Esophagus (tissue), 2 donors: ENCODE results near the gene BCAN. TPM values are rescaled to one million over a fixed set of nuclear protein-coding genes. Genes with fewer than 3 reads are reported as not detected.

ENCODE experiments used
- H3K27ac ChIP-seq, 2 donors: one replicate each; pipeline ENCODE4 v1.5.1; 2013; ENCODE audit warnings: low read depth in 2 of 2, mild to moderate bottlenecking in 2 of 2, inconsistent platforms in 1 of 2, low read length in 1 of 2, moderate library complexity in 1 of 2
- H3K27me3 ChIP-seq, 2 donors: one replicate each; pipeline ENCODE4 v1.6.1; 2013; ENCODE audit warnings: low read length in 2 of 2, control low read depth in 1 of 2, mild to moderate bottlenecking in 1 of 2; ENCODE audit not compliant: insufficient read depth in 2 of 2, control insufficient read depth in 1 of 2
- H3K36me3 ChIP-seq, 2 donors: one replicate each; pipeline ENCODE4 v1.6.1; 2013; ENCODE audit warnings: low read length in 1 of 2; ENCODE audit not compliant: control insufficient read depth in 2 of 2, insufficient read depth in 2 of 2
- H3K4me1 ChIP-seq, 2 donors: one replicate each; pipeline ENCODE4 v1.6.1; 2013; ENCODE audit warnings: low read length in 1 of 2; ENCODE audit not compliant: control insufficient read depth in 2 of 2, insufficient read depth in 2 of 2
- H3K4me3 ChIP-seq, 2 donors: one replicate each; pipeline ENCODE4 v1.5.1; 2013; ENCODE audit warnings: low read length in 2 of 2, mild to moderate bottlenecking in 2 of 2, low read depth in 1 of 2, moderate library complexity in 1 of 2
- H3K9me3 ChIP-seq, 2 donors: one replicate each; pipeline ENCODE4 v1.6.1; 2013; ENCODE audit warnings: mild to moderate bottlenecking in 2 of 2, low read depth in 1 of 2, low read length in 1 of 2, moderate library complexity in 1 of 2; ENCODE audit not compliant: control insufficient read depth in 2 of 2, insufficient read depth in 1 of 2
- WGBS, 2 donors: extraction: QIAGEN DNeasy Blood & Tissue Kit; methylation state at CpG; one replicate each; pipeline ENCODE4 v1.1.7; 2013; 5-methylcytosine and 5-hydroxymethylcytosine counted together
- polyA plus RNA-seq, 2 donors: library from polyadenylated mRNA; stranded (reverse); fragments of 200-250 nt; gene quantifications; one replicate each; pipeline ENCODE4 v1.2.3, GENCODE V29; 2013
- donor health status: healthy with polysubstance abuse.
- donor health status: Bipolar disorder and iron deficiency.

Gene BCAN
- polyA plus RNA-seq, 2 donors: 0.01 to 0.04 TPM

DNA sequence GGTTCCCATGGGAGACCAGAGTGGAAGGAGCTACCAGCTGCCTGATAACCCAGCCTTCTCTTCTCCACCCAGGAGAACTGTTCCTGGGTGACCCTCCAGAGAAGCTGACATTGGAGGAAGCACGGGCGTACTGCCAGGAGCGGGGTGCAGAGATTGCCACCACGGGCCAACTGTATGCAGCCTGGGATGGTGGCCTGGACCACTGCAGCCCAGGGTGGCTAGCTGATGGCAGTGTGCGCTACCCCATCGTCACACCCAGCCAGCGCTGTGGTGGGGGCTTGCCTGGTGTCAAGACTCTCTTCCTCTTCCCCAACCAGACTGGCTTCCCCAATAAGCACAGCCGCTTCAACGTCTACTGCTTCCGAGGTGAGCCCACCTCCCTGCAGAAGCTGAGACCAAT is 6.6 kb downstream of the BCAN start:
- Histone ChIP-seq H3K27ac (no peak overlapping the region), H3K9me3 (peaks cover 0 to 3% of the 10 kb centered on the region in 2 donors), H3K36me3 (no peaks in the 10 kb centered on the region), H3K4me1 (no peaks in the 10 kb centered on the region), H3K4me3 (no peak overlapping the region), H3K27me3 (peaks cover 0 to 13% of the 10 kb centered on the region in 2 donors)
- 80 to 89% methylated on average over 9 to 10 of the region's 10 CpGs for WGBS, 2 donors

DNA sequence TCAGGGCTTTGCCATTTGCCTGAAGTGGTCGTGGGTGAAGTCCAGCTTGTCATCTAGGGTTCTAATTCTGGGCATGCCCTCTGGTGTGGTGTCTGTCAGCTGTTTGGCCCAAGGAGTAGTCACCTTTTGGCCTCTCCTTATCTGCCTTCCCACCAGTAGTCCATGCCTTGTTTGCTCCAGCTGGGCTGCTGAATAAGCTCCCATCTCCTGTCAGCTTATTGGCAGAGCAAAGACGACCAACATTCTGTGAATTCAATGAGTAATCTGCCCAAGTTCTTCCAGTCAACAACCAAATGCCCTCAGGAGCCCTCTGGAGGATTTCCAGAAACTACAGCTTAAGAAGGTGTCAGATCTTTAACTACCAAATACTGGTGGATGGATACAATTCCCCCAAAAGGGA is 7.0 kb downstream of the BCAN start:
- Histone ChIP-seq H3K9me3 (peaks cover 0 to 3% of the 10 kb centered on the region in 2 donors), H3K27me3 (peaks cover 0 to 13% of the 10 kb centered on the region in 2 donors), H3K4me1 (no peaks in the 10 kb centered on the region), H3K36me3 (no peaks in the 10 kb centered on the region), H3K27ac (no peak overlapping the region), H3K4me3 (no peak overlapping the region)
- 7 to 15% methylated on average over 2 of the region's 2 CpGs for WGBS, 2 donors

DNA sequence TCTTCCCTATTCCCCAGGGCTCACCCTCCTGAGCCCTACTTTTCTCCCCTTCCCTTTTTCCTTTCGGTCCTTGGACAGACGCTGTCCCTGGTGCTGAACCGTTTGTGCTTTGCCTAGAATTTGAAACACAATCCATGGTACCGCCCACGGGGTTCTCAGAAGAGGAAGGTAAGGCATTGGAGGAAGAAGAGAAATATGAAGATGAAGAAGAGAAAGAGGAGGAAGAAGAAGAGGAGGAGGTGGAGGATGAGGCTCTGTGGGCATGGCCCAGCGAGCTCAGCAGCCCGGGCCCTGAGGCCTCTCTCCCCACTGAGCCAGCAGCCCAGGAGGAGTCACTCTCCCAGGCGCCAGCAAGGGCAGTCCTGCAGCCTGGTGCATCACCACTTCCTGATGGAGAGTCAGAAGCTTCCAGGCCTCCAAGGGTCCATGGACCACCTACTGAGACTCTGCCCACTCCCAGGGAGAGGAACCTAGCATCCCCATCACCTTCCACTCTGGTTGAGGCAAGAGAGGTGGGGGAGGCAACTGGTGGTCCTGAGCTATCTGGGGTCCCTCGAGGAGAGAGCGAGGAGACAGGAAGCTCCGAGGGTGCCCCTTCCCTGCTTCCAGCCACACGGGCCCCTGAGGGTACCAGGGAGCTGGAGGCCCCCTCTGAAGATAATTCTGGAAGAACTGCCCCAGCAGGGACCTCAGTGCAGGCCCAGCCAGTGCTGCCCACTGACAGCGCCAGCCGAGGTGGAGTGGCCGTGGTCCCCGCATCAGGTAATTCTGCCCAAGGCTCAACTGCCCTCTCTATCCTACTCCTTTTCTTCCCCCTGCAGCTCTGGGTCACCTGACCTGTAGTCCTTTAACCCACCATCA is 10.4 kb downstream of the BCAN start:
- Histone ChIP-seq H3K27ac (no peak overlapping the region), H3K9me3 (peaks cover 0 to 3% of the 10 kb centered on the region in 2 donors), H3K36me3 (no peaks in the 10 kb centered on the region), H3K4me3 (no peak overlapping the region), H3K4me1 (peaks cover 0 to 9% of the 10 kb centered on the region in 2 donors), H3K27me3 (peaks cover 0 to 17% of the 10 kb centered on the region in 2 donors)
- WGBS, 2 donors: 47 to 50% methylated on average over 16 of the region's 16 CpGs

DNA sequence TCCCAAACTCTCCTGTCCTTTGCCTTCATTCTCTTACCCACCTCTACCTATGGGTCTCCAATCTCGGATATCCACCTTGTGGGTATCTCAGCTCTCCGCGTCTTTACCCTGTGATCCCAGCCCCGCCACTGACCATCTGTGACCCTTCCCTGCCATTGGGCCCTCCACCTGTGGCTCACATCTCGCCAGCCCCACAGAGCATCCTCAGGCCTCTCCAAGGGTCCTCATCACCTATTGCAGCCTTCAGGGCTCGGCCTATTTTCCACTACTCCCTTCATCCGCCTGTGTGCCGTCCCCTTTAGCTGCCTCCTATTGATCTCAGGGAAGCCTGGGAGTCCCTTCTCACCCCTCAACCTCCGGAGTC is 11.1 kb downstream of the BCAN start:
- no peak overlapping the region for H3K27ac ChIP-seq
- peaks cover 0 to 3% of the 10 kb centered on the region in 2 donors for H3K9me3 ChIP-seq
- WGBS, 2 donors: 82% methylated on average over 9 of the region's 9 CpGs
- peaks cover 0 to 13% of the 10 kb centered on the region in 2 donors for H3K27me3 ChIP-seq
- H3K4me3 ChIP-seq: no peak overlapping the region
- H3K4me1 ChIP-seq: peaks cover 0 to 12% of the 10 kb centered on the region in 2 donors
- H3K36me3 ChIP-seq: no peaks in the 10 kb centered on the region

DNA sequence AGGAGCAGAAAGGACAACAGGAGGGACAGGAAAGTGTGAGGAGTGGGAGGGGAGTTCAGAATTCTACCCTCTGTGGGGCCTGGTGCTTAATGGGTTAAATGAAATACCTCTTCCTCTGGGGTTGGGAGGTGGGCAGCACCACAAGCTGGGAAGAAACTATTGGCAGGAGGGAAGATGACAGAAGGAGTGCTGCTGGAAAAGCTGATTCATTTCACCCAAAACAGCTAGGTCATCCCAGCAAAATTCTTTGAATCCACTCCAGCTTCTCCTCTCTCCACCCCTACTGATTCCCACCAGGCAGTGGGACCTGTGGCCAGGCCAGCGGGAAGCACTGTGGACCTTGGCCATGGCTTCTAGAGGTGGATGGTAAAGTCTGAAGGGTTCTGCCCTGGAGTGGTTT is 12.8 kb downstream of the BCAN start:
- peaks cover 0 to 13% of the 10 kb centered on the region in 2 donors for H3K27me3 ChIP-seq
- peaks cover 0 to 3% of the 10 kb centered on the region in 2 donors for H3K9me3 ChIP-seq
- H3K4me3 ChIP-seq: no peak overlapping the region
- WGBS, 2 donors: 57 to 67% methylated on average over 1 of the region's 1 CpG
- peaks cover 0 to 17% of the 10 kb centered on the region in 2 donors for H3K4me1 ChIP-seq
- H3K36me3 ChIP-seq: no peaks in the 10 kb centered on the region
- no peak overlapping the region for H3K27ac ChIP-seq

DNA sequence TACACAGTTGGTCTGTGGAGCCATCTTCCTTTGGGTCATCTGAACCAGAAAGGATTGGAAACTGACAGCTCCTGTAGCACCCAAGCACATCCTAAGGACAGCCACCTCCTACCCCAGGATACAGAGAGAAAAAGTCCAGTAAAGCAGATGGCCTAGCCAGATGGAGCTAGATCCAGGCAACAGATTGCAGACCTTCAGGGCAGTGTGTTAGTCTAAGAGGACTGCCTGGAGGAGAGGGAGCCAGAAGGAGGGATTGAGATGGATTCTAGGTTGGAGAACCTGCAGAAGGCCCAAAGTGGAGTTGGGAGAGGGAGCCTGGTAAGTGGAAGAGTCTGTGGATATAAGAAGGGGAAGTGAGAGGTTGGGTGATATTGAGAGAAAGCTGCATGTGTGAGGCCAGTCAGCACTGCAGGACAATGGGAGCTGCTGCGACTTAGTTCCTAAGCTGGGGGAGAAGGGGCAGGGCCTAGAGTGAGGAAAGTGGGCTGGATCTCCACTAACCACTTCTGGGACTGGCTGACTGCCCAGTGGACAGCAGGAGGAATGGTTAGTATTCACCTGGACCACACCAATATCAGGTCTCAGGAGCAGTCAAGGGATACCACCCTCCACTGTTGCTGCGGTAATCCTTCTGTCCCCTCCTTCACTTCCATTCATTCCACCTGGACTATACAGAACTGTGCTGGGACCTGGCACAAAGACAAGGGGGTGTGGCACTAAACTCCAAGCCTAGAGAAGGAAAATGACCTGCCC is 13.4 kb downstream of the BCAN start:
- H3K36me3 ChIP-seq: no peaks in the 10 kb centered on the region
- peaks cover 0 to 3% of the 10 kb centered on the region in 2 donors for H3K9me3 ChIP-seq
- peaks cover 0 to 13% of the 10 kb centered on the region in 2 donors for H3K27me3 ChIP-seq
- 47 to 67% methylated on average over 2 of the region's 2 CpGs for WGBS, 2 donors
- H3K27ac ChIP-seq: no peak overlapping the region
- peaks cover 0 to 21% of the 10 kb centered on the region in 2 donors for H3K4me1 ChIP-seq
- H3K4me3 ChIP-seq: no peak overlapping the region

DNA sequence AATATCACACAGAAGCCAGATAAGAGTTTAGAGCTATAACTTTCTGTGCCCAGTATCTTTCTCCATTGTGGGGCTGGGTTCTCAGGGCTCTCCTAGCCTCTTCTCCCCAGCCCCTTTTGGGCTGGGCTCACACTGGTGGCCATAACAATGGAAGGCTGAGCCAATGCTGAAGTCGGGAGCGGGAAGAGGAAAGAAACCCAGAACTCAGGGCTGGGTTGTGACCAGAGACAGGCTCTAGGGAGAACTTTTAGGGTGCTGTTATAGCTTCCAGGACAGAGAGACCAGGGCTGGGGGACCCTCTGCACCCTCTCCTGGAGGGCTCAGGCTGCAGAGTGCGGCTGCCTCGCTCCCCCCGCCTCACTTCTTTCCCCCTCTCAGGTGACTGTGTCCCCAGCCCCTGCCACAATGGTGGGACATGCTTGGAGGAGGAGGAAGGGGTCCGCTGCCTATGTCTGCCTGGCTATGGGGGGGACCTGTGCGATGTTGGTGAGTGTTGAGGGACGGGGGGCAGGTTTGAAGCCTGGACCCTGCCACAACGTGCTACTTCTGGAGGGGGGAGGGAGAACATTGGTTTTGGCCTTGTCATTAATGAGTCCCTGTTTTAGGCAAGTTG is 14.1 kb downstream of the BCAN start:
- Histone ChIP-seq H3K9me3 (peaks cover 0 to 3% of the 10 kb centered on the region in 2 donors), H3K36me3 (no peaks in the 10 kb centered on the region), H3K4me1 (peaks cover 0 to 27% of the 10 kb centered on the region in 2 donors), H3K27ac (no peak overlapping the region), H3K4me3 (no peak overlapping the region), H3K27me3 (peaks cover 0 to 13% of the 10 kb centered on the region in 2 donors)
- WGBS, 2 donors: 65 to 67% methylated on average over 9 of the region's 9 CpGs

DNA sequence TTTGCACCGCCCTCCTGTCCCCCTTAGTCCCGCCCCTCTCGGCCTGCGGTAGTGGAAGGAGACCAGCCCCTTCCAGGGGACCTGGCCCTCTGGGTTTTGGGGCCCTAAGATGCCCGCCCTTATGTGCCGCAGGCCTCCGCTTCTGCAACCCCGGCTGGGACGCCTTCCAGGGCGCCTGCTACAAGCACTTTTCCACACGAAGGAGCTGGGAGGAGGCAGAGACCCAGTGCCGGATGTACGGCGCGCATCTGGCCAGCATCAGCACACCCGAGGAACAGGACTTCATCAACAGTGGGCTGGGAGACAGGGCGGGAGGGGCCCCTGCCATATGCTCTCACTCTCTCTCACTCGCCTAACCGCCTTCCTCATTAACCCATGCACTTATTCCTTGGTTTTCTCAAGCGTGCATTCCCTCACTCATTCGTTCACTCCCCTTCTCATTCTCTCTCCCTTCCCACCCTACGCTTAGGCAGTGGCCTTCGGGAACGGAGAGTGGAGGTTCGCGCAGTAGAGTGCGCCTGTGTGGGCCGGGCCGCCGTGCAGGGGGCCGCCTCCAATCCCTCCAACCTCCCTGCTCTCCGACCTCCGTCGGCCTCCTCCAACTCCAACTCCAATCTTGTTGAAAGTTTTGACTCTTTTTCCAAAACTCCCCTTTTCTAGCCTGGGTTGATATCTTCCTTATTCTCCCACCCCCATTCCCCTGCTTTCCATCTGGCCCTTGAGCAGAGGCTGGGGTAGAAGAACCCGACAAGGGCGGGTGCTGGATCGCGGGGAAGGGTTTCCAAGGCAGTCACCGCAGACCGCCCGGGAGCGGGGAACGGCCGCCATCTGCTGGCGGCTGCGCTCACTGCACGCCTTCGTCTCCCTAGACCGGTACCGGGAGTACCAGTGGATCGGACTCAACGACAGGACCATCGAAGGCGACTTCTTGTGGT is 15.2 kb downstream of the BCAN start:
- WGBS, 2 donors: 2 to 4% methylated on average over 53 to 54 of the region's 54 CpGs
- no peaks in the 10 kb centered on the region for H3K36me3 ChIP-seq
- peaks cover 0 to 3% of the 10 kb centered on the region in 2 donors for H3K9me3 ChIP-seq
- peaks cover 0 to 13% of the 10 kb centered on the region in 2 donors for H3K27me3 ChIP-seq
- no peak overlapping the region for H3K4me3 ChIP-seq
- no peak overlapping the region for H3K27ac ChIP-seq
- H3K4me1 ChIP-seq: peaks cover 2 to 32% of the 10 kb centered on the region in 2 donors
